HG02571 (cell line): Measurements from ENCODE around the gene QPCT.
"Not testable (repeated sequence)": the region's sequence is repeated elsewhere in the genome, so short reads cannot be mapped to it uniquely, and the experiment has no call there.

Source experiments
- ATAC-seq: cut with Tn5 transposase; IDR thresholded peaks from one replicate; pipeline ENCODE4 v1.9.1; 2021; ENCODE audit warnings: mild to moderate bottlenecking, moderate library complexity; ENCODE audit not compliant: unreplicated experiment

The QPCT gene

GRCh38 chr2:37344453-37345361 is at the start of gene QPCT:
TSS of gene QPCT (plus strand) at chr2:37344630. CDS start at chr2:37344732, 102 bp downstream.
- no peak for ATAC-seq

GRCh38 chr2:37294858-37295257 is 49.6 kb upstream of the QPCT start:
- not testable (repeated sequence) for ATAC-seq

- ATAC-seq: no peak
Observed at GRCh38 chr2:37295469-37296073, 48.9 kb upstream of the QPCT start.

- ATAC-seq: no peak
Observed at GRCh38 chr2:37297632-37298031, 46.8 kb upstream of the QPCT start.

- no peak for ATAC-seq
Observed at GRCh38 chr2:37300146-37300545, 44.3 kb upstream of the QPCT start.

GRCh38 chr2:37300578-37300977 is 43.9 kb upstream of the QPCT start:
- no peak for ATAC-seq

GRCh38 chr2:37301408-37301807 is 43.0 kb upstream of the QPCT start:
- ATAC-seq: no peak

- ATAC-seq: no peak
Observed at GRCh38 chr2:37302701-37303252, 41.7 kb upstream of the QPCT start.

GRCh38 chr2:37306024-37306423 is 38.4 kb upstream of the QPCT start:
- ATAC-seq: no peak

GRCh38 chr2:37307500-37307899 is 36.9 kb upstream of the QPCT start:
- ATAC-seq: no peak

GRCh38 chr2:37315364-37315763 is 29.1 kb upstream of the QPCT start:
- ATAC-seq: no peak

- ATAC-seq: no peak
Observed at GRCh38 chr2:37316181-37316580, 28.2 kb upstream of the QPCT start.

GRCh38 chr2:37317746-37318145 is 26.7 kb upstream of the QPCT start:
- no peak for ATAC-seq

GRCh38 chr2:37318401-37318800 is 26.0 kb upstream of the QPCT start:
- ATAC-seq: peak; percentile 80

- ATAC-seq: no peak
Observed at GRCh38 chr2:37319754-37320609, 24.4 kb upstream of the QPCT start.

GRCh38 chr2:37321029-37321682 is 23.3 kb upstream of the QPCT start:
- ATAC-seq: no peak

GRCh38 chr2:37322368-37322767 is 22.1 kb upstream of the QPCT start:
- ATAC-seq: no peak

GRCh38 chr2:37323176-37323780 is 21.2 kb upstream of the QPCT start:
- ATAC-seq: no peak

- peak; percentile 22 for ATAC-seq
Observed at GRCh38 chr2:37323781-37324535, 20.5 kb upstream of the QPCT start.

GRCh38 chr2:37324536-37324785 is 20.0 kb upstream of the QPCT start:
- ATAC-seq: no peak
